HTR-8/SVneo (cell line): Measurements from ENCODE around the gene FAM193A.
"Not testable (repeated sequence)": the region's sequence is repeated elsewhere in the genome, so short reads cannot be mapped to it uniquely, and the experiment has no call there.

ENCODE experiments used
- DNase-seq: peaks from one replicate; pipeline ENCODE4 v3.0.0; 2011; ENCODE audit warnings: low spot score, mixed read lengths; ENCODE audit not compliant: insufficient read length
- FAIRE-seq: peaks from 2 replicates; lab custom pipeline; 2011; peaks lifted over from hg19 to GRCh38; lab: Jason Lieb, UNC

FAM193A gene

GRCh38 chr4:2702770-2703169 is 166.3 kb downstream of the FAM193A start:
- no peak for DNase-seq
- FAIRE-seq = no peak

- FAIRE-seq (no peak), DNase-seq (no peak)
These were observed 175.9 kb downstream of the FAM193A start for GRCh38 chr4:2712261-2712842.

DNA sequence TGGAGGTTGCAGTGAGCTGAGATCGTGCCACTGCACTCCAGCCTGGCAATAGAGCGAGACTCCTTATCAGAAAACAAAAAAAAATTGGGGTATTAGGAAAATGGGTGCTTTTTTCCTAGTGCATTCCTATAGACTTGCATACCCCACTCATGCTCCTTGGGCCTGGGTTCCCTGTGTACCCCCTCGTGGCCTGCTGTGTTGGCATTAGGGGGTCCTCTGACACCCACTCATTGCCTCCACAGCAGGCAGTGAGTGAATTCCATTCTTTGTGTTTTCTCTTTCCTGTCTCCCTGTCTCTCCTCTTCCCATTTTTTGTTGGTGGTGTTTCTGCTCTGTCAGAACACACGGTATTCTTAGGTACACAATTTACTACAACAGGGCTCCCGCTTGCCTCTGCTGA is 176.9 kb downstream of the FAM193A start:
- DNase-seq (no peak), FAIRE-seq (no peak)

DNA sequence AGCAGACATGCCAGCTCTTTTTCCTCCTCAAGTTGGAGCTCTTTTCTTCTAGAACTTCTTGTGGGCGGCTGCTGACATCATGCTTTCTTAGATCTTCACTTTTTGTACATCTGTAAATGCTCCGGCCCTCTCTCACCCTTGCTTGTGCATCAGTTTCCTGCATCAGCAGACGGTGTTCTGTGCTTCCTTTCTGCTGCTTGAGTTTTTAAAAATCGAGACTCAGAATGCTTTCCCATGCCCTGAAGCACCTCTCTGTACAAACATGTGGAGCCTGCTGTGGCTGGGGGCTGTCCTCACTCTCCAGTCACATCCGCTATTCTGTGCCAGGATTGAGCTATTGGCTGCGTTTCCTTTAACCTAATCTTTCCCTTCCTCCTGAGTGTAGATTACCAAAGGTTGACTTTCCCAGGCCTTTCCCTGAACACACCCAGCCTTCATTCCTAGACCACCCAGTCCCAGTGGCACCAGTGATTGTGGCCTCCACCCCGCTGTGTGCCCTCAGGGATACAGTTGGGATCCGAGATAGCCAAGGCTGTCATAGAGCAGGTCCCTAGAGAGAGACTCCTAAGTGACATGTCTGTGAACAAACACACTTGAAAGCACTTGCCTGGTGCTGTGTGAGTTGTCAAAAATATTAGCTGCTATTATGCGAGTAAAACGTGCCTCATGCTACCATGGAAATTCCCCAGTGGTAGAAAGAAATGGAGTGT is 177.8 kb downstream of the FAM193A start:
- DNase-seq (no peak), FAIRE-seq (no peak)

GRCh38 chr4:2714918-2715317 is 178.5 kb downstream of the FAM193A start:
- FAIRE-seq = no peak

GRCh38 chr4:2715426-2715825 is 179.0 kb downstream of the FAM193A start:
- DNase-seq (no peak), FAIRE-seq (no peak)

More at GRCh38 chr4:2714918-2715317, 178.5 kb downstream of the FAM193A start:
- DNase-seq = no peak

- DNase-seq = no peak
- no peak for FAIRE-seq
These were observed 179.8 kb downstream of the FAM193A start for GRCh38 chr4:2716236-2716635.

GRCh38 chr4:2721586-2721985 is 185.1 kb downstream of the FAM193A start:
- FAIRE-seq (no peak), DNase-seq (no peak)

DNA sequence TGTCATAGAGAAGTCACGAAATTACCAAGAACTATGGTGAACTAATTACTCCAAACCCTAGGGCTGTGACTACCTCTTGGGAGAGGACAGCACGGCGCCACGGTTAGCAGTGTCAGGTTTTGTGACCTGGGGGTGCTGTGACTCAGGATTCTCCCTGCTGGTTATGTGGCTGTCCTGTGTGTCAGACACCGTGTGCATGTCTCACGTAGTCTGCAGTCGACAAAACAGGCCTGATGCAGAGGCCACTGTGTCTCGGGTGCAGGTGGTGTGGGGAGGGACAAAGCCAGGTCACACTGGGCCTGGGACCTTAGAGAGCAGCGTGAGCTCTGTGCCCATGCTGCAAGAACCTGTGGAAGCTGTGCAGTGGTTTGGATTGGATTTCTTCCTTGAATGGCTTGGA is 185.6 kb downstream of the FAM193A start:
- DNase-seq = no peak
- peak; percentile 20 for FAIRE-seq

- DNase-seq (no peak), FAIRE-seq (no peak)
These were observed 187.3 kb downstream of the FAM193A start for GRCh38 chr4:2723751-2724150.

- DNase-seq (no peak), FAIRE-seq (no peak)
These were observed 188.9 kb downstream of the FAM193A start for GRCh38 chr4:2725380-2725779.

DNA sequence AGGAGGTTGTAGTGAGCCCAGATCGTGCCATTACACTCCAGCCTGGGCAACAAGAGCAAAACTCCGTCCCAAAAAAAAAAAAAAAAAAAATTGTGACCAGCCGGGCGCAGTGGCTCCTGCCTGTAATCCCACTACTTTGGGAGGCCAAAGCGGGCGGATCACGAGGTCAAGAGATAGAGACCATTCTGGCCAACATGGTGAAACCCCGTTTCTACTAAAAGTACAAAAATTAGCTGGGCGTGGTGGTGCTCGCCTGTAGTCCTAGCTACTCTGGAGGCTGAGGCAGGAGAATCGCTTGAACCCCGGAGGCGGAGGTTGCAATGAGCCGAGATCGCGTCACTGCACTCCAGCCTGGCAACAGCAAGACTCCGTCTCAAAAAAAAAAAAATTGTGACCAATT is 190.4 kb downstream of the FAM193A start:
- DNase-seq = not testable (repeated sequence)

DNA sequence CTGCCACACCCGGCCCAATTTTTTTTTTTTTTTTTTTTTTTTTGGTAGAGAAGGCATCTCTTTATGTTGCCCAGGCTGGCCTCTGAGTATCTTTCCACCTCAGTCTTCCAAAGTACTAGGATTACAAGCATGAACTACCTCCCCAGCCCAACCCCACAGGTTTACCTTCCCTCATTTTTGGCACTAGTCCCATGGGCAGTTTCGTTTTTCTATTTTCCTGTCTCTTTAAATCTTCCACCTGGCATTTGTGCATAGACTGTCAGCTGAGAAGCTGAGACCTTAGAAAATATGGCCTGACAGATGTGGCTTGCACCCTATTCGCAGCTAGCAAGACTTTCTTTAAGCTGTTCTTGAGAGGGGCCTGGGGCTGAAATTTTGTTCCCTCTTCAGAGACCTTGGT is 191.8 kb downstream of the FAM193A start:
- DNase-seq (no peak), FAIRE-seq (no peak)

More for the DNA sequence above, 190.4 kb downstream of the FAM193A start:
- not testable (repeated sequence) for FAIRE-seq

- DNase-seq = no peak
- no peak for FAIRE-seq
These were observed 192.5 kb downstream of the FAM193A start for GRCh38 chr4:2728806-2729532.

- DNase-seq (no peak), FAIRE-seq (no peak)
These were observed 193.1 kb downstream of the FAM193A start for GRCh38 chr4:2729533-2729875.

DNA sequence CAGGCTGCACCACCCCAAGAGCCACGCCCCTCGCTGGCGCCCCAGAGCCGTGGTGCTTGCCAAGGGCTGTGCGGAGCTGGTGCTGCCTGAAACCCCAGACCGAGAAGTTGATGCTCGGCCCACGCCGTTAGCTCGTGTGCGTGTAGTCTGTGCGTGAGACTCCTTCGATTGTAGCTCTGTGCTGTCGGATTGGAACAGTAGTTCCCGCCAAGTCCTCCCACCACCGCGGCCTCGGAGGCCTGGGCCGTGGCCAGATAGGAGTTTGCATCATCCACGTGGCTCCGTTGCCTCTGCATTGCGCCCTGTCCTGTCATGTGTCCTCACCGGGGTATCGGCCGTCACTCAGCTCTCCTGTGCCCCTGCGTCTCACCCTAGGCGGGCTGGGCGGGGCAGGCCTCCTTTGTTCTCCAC is 195.5 kb downstream of the FAM193A start:
- FAIRE-seq (peak; percentile 38), DNase-seq (no peak)

- FAIRE-seq (no peak), DNase-seq (no peak)
These were observed 196.1 kb downstream of the FAM193A start for GRCh38 chr4:2732526-2732925.

GRCh38 chr4:2733001-2733843 is 196.8 kb downstream of the FAM193A start:
- no peak for FAIRE-seq
- no peak for DNase-seq

- FAIRE-seq (no peak), DNase-seq (no peak)
These were observed 197.6 kb downstream of the FAM193A start for GRCh38 chr4:2733844-2734574.

DNA sequence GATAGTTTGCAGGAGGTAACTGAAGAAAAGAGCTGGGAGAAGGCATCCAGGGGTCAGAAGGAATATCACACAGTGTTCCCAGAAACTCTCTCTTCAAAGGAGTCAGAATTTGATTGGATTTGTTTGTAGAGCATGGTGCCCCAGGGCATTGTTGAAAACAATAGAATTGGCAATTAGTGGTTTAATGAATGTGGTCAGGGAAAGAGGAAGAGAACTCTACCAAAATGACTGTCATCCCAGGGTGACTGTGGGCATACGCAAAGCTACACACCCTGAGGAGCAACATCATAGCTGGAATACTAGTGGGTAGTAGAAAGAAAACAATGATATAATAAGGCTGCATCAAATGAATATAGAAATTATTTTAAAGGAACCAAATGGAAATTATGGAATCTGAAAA is 198.2 kb downstream of the FAM193A start:
- DNase-seq (no peak), FAIRE-seq (no peak)
